Bronchus fibroblast of lung (primary cell): ENCODE measurements around the gene ZNF33A. TPM values are rescaled to one million over a fixed set of nuclear protein-coding genes. Genes with fewer than 3 reads are reported as not detected.

Experiments
- total RNA-seq: library from RNA; depleted of rRNA; stranded (reverse); fragments of >200 nt; gene quantifications from 2 replicates; pipeline ENCODE4 v1.2.3, GENCODE V29; 2015

Gene ZNF33A
- total RNA-seq = 5.5 and 9.9 TPM in 2 replicates

DNA sequence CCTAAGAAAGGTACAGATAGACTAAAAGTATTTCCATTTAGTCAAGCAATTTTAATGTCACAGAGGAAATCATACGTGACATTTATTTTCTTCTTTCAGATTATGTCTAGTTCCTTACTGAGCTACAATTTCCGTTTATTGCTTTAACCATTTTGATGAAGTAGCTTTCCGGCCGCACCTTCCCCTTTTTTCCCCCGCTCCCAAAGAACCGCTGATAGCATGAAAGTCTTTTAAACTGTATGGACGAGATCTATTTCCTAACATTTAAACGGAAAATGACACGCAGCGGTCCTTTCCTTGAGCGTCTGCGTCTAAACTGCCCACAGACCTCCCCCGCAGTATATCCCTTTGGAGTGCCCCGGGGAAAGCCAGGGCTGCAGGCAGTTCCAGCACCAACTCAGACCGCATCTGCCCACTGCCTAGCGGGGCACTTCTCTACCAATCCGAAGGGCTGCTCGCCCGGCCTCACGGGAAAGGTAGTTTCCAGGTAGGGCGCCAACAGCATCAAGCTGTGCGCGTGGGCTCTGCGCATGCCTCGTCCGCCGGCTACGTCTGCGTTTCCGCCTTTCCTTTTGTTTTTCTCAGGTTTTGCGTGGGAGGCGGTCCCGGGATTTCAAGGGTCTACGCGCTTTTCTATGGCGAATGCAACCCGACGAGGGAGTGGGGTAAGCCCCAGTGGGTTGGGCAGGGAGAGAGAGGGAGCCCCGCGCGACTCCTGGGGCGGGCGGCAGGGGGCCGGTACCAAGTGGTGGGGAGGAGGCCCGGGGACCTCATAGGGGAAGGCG, at the start of gene ZNF33A:
Gene ZNF33A, plus strand, starts transcription at position 557 of the 785 bp plus-strand sequence. CDS start 1,667 bp downstream, outside the sequence.

GRCh38 chr10:37976091-37976879, 34.2 kb upstream of the ZNF33A start, which contains the start of gene ZNF25:
Gene ZNF25 (minus strand): TSS chr10:37976647. CDS start chr10:37971722, 4,925 bp downstream.

GRCh38 chr10:38094158-38094926, 83.9 kb downstream of the ZNF33A start, which contains the start of gene ZNF37A:
Gene ZNF37A (plus strand): TSS chr10:38094337. CDS start chr10:38096618, 2,281 bp downstream.

Other genes with a start within 250 kb of the ZNF33A start
- 2.7 and 3.0 TPM in 2 replicates for gene ZNF248, start 153.1 kb upstream of the ZNF33A start, total RNA-seq
- gene ZNF25, start 34.0 kb upstream of the ZNF33A start, total RNA-seq = 4.5 and 5.0 TPM in 2 replicates
- gene ZNF37A, start 83.7 kb downstream of the ZNF33A start, total RNA-seq = 5.0 and 5.1 TPM in 2 replicates